PC-3 (cell line): ENCODE measurements around the gene PLBD1. TPM values are rescaled to one million over a fixed set of nuclear protein-coding genes. Genes with fewer than 3 reads are reported as not detected.

ENCODE experiments used
- ATAC-seq: fragments of 200-7000 bp; cut with Tn5 transposase; 2 replicates; pipeline ENCODE4 v1.9.1; 2020; ENCODE audit warnings: mild to moderate bottlenecking, moderate library complexity
- BruUV-seq: library from RNA; stranded (reverse); fragments of 400-500 nt; replicated peaks from 2 replicates; lab custom pipeline; 2021; lab: Mats Ljungman, UMichigan
- CTCF ChIA-PET: fragments of 300-600 bp; sonication (Branson Sonifier 250); formaldehyde crosslinking; loops from one replicate; lab custom pipeline; 2022; ENCODE audit warnings: antibody characterized with exemption; lab: Charles Lee
- POLR2A ChIA-PET: fragments of 300-600 bp; sonication (Branson Sonifier 250); formaldehyde crosslinking; loops from one replicate; lab custom pipeline; 2022; ENCODE audit warnings: antibody characterized with exemption; ENCODE audit not compliant: unreplicated experiment; lab: Charles Lee
- DNase-seq: peaks from one replicate; pipeline ENCODE4 v3.0.0-alpha.2; 2015
- H2AFZ ChIP-seq: fragments of 300-600 bp; sonication (generic); 2 replicates; pipeline ENCODE4 v1.6.0; 2016; ENCODE audit warnings: antibody characterized with exemption, low read length
- H3F3A ChIP-seq: fragments of 300-600 bp; sonication (generic); one replicate; pipeline ENCODE4 v1.6.0; 2017; ENCODE audit warnings: antibody characterized with exemption, low read length, control low read depth, mild to moderate bottlenecking; ENCODE audit not compliant: unreplicated experiment
- H3K27ac ChIP-seq: fragments of 300-600 bp; sonication (generic); 2 replicates; pipeline ENCODE4 v1.5.1; 2016; ENCODE audit warnings: mild to moderate bottlenecking, low read length
- H3K27me3 ChIP-seq: fragments of 300-600 bp; sonication (generic); 2 replicates; pipeline ENCODE4 v1.6.1; 2016; ENCODE audit warnings: low read length, mixed read lengths
- H3K36me3 ChIP-seq: fragments of 300-600 bp; sonication (generic); 2 replicates; pipeline ENCODE4 v1.6.1; 2016; ENCODE audit warnings: low read depth, mixed run types, low read length, mixed read lengths
- H3K4me1 ChIP-seq: fragments of 300-600 bp; sonication (generic); 2 replicates; pipeline ENCODE4 v1.5.1; 2016; ENCODE audit warnings: low read length; ENCODE audit not compliant: insufficient read depth
- H3K4me2 ChIP-seq: fragments of 300-600 bp; sonication (generic); 2 replicates; pipeline ENCODE4 v1.6.0; 2016; ENCODE audit warnings: low read length
- H3K4me3 ChIP-seq: fragments of 300-600 bp; sonication (generic); 2 replicates; pipeline ENCODE4 v1.5.1; 2016; ENCODE audit warnings: mild to moderate bottlenecking, low read length, mixed read lengths
- H3K79me2 ChIP-seq: fragments of 300-600 bp; sonication (generic); 2 replicates; pipeline ENCODE4 v1.6.1; 2017; ENCODE audit warnings: low read length, mixed read lengths
- H3K9ac ChIP-seq: fragments of 300-600 bp; sonication (generic); 2 replicates; pipeline ENCODE4 v1.6.0; 2016; ENCODE audit warnings: mild to moderate bottlenecking, low read length
- H3K9me2 ChIP-seq: fragments of 300-600 bp; sonication (generic); replicated peaks from 2 replicates; pipeline ENCODE4 v1.6.1; 2016; ENCODE audit warnings: mixed run types, low read length, mixed read lengths
- H3K9me3 ChIP-seq: fragments of 300-600 bp; sonication (generic); 2 replicates; pipeline ENCODE4 v1.6.1; 2016; ENCODE audit warnings: low read length, mixed read lengths
- H4K20me1 ChIP-seq: fragments of 300-600 bp; sonication (generic); 2 replicates; pipeline ENCODE4 v1.6.1; 2016; ENCODE audit warnings: low read length, mixed read lengths
- CTCF ChIP-seq: fragments of 300-600 bp; sonication (generic); conservative IDR thresholded peaks from 2 replicates; pipeline ENCODE4 v1.5.1; 2017; ENCODE audit warnings: antibody characterized with exemption, low read depth, mild to moderate bottlenecking, low read length
- EZH2 ChIP-seq: fragments of 300-600 bp; sonication (generic); IDR thresholded peaks from one replicate; pipeline ENCODE4 v1.6.1; 2017; ENCODE audit warnings: antibody characterized with exemption, mild to moderate bottlenecking, low read length; ENCODE audit not compliant: unreplicated experiment
- EZH2phosphoT487 ChIP-seq: fragments of 300-600 bp; sonication (generic); IDR thresholded peaks from 2 replicates; pipeline ENCODE4 v1.6.1; 2018; ENCODE audit warnings: mild to moderate bottlenecking, antibody characterized with exemption, low read length, borderline replicate concordance
- intact Hi-C: fragments of 100-400 bp; cut with micrococcal nuclease; formaldehyde crosslinking; loops from 2 replicates; pipeline ENCODE4 v1.9.0; 2023
- total RNA-seq: library from RNA; depleted of rRNA; stranded (reverse); fragments of >200 nt; gene quantifications from 2 replicates; pipeline ENCODE4 v1.2.3, GENCODE V29; 2014

Gene PLBD1
- total RNA-seq, 1 experiment from 2014 or later, result 0.87 TPM

- no peak for ATAC-seq
Measured at GRCh38 chr12:14613718-14614117, 46.0 kb upstream of the PLBD1 start.

GRCh38 chr12:14612898-14613445 lies 45.3 kb upstream of the PLBD1 start:
- ChIA-PET POLR2A (no interaction called here), CTCF (no interaction called here)
- Histone ChIP-seq H3F3A (no peaks in the 10 kb centered on the region), H3K4me2 (no peak overlapping the region), H3K27me3 (no peaks in the 10 kb centered on the region), H4K20me1 (no peaks in the 10 kb centered on the region), H3K4me3 (no peak overlapping the region), H3K9ac (no peak overlapping the region), H3K9me3 (no peaks in the 10 kb centered on the region), H3K36me3 (no peaks in the 10 kb centered on the region), H3K4me1 (no peaks in the 10 kb centered on the region), H3K9me2 (no peaks in the 10 kb centered on the region), H2AFZ (no peak overlapping the region), H3K79me2 (no peaks in the 10 kb centered on the region), H3K27ac (no peak overlapping the region)
- ATAC-seq (no peak), DNase-seq (no peak)
- TF ChIP-seq EZH2phosphoT487 (no peak), EZH2 (no peak), CTCF (no peak)
- no TSS peak for BruUV-seq
- intact Hi-C loops, result no loop called here

More at GRCh38 chr12:14613718-14614117, 46.0 kb upstream of the PLBD1 start:
- Histone ChIP-seq H3K9me2 (no peaks in the 10 kb centered on the region), H3K79me2 (no peaks in the 10 kb centered on the region), H3K4me2 (no peak overlapping the region), H3K9ac (no peak overlapping the region), H3K36me3 (no peaks in the 10 kb centered on the region), H3K4me3 (no peak overlapping the region), H3K27ac (no peak overlapping the region), H2AFZ (no peak overlapping the region), H3K27me3 (no peaks in the 10 kb centered on the region), H4K20me1 (no peaks in the 10 kb centered on the region), H3K4me1 (no peaks in the 10 kb centered on the region), H3K9me3 (no peaks in the 10 kb centered on the region), H3F3A (no peaks in the 10 kb centered on the region)
- no TSS peak for BruUV-seq
- intact Hi-C loops, result no loop called here
- ChIA-PET CTCF (no interaction called here), POLR2A (no interaction called here)
- TF ChIP-seq CTCF (no peak), EZH2 (no peak), EZH2phosphoT487 (no peak)
- no peak for DNase-seq

- intact Hi-C loops, result no loop called here
- H3K9me2 ChIP-seq, result no peaks in the 10 kb centered on the region
- no peaks in the 10 kb centered on the region for H3K36me3 ChIP-seq
- CTCF ChIA-PET, result no interaction called here
- H3K9me3 ChIP-seq, result no peaks in the 10 kb centered on the region
- TF ChIP-seq CTCF (no peak), EZH2 (no peak), EZH2phosphoT487 (no peak)
- H3K4me2 ChIP-seq, result no peak overlapping the region
- no peak for DNase-seq
- H3K9ac ChIP-seq, result no peak overlapping the region
- no peaks in the 10 kb centered on the region for H3K4me1 ChIP-seq
- POLR2A ChIA-PET, result no interaction called here
- H3K4me3 ChIP-seq, result no peak overlapping the region
- H3K79me2 ChIP-seq, result no peaks in the 10 kb centered on the region
- H3F3A ChIP-seq, result no peaks in the 10 kb centered on the region
- no peaks in the 10 kb centered on the region for H3K27me3 ChIP-seq
- no peak overlapping the region for H2AFZ ChIP-seq
- H4K20me1 ChIP-seq, result no peaks in the 10 kb centered on the region
- H3K27ac ChIP-seq, result no peak overlapping the region
- BruUV-seq, result no TSS peak
- ATAC-seq, result no peak
Measured at GRCh38 chr12:14612250-14612649, 44.6 kb upstream of the PLBD1 start.
